C1 segment of cervical spinal cord (tissue), 14 donors: ENCODE results near the gene COX7A2.

Source experiments
- DNase-seq, 14 donors: peaks; one replicate each; lab custom pipeline; 2025; lab: John Stamatoyannopoulos, UW

Gene COX7A2, protein sequence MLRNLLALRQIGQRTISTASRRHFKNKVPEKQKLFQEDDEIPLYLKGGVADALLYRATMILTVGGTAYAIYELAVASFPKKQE

DNA sequence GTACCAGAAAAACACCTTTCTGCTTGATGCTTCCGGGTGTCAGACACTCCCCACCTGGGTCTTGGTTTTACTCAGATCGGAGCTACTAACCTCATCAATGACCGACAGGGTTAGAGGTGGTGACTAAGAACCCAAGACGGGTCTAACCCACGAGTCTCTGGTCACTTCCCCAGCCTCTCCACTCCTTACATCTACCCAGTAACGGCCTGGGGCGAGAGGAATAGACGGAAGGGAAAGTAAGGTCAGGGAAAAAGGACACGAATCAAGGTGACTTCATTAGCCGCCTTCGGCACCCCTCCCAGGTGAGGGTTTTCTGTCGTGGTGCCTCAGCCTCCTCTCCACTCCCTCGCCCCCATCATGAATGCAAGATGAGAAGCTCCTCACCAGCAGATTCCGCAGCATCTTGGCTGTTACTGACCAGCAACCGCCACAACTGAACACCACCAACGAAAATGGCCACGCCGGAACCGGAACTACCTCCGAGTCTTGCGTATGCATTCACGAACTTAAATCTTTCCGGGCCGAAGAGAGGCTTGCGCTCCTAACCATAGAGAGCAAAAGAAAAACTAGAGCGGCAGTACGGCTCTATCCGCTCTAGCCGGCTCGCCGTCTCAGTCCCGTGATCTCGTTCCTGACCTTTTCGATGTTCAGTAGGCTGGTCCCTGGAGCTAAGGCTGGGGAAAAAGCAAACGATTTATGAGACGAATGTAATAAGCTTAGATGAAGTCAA lies at the start of gene COX7A2:
Gene COX7A2 (minus strand): TSS at position 469 of the 730 bp plus-strand sequence. CDS start 67 bp downstream, at position 402.
- peak; percentile 25 to 97 (median 88) for DNase-seq

DNA sequence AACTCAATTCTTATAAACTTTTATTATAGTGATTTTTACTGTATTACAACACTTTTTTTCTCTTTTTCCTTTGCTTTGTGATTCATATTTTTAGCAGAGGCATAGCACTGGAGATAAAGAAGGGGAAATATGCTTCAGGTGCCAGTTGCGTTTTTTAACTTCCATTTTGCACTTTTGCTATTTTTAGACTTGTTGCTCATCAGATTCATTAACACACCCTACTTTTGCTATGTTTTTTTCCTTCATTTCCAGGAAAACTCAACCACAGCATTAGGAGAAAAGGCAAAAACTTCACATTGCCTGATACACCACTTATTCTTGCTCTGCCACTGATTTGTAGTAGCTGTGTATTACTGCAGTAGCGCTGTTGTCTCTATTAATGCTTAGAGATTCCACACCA lies 49.0 kb upstream of the COX7A2 start:
- DNase-seq: no peak

GRCh38 chr6:75291744-75292143 lies 48.1 kb upstream of the COX7A2 start:
- no peak for DNase-seq

- no peak for DNase-seq
These were observed 47.7 kb upstream of the COX7A2 start for GRCh38 chr6:75291331-75291730.

- peak in 7 of 14 donors; percentile 2 to 49 (median 20) for DNase-seq
These were observed 46.7 kb upstream of the COX7A2 start for GRCh38 chr6:75290136-75290945.

DNA sequence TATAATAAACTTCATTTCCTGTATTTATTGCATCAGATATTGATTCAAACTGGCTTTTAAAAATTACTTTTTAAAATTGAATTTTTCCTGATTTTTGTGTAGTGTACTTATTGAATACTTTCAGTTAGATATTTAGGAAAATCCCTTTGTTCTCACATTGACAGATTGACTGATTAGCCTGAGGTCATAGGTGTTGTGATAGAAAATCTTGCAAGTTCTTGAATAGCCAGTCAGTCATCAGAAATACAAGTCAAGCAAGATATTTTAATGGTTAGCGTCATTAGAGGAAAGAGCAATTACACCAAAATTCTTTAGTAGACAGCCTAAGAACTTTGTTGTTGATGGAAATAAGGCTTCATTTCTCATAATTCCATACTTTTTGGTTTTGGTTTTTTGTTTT lies 44.4 kb upstream of the COX7A2 start:
- no peak for DNase-seq

DNA sequence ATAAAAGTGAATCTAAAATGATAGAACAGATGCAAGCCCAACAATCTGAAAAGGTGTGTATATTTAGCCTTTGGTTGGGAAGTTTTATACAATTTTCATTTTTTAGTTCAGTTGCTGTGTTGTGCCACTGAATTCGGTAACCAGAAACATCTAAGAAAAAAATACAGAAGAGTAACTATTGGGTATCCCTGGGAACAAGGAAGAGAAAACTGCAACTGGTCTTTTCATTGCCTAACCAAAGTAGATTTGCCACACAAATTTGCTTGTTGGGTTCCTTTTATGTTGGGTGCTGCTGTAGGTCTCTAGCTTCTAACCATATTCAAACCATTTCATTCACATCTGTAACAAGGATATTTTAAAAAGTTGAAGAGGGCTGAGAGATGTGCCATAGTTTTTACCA lies 43.8 kb upstream of the COX7A2 start:
- DNase-seq: no peak

DNA sequence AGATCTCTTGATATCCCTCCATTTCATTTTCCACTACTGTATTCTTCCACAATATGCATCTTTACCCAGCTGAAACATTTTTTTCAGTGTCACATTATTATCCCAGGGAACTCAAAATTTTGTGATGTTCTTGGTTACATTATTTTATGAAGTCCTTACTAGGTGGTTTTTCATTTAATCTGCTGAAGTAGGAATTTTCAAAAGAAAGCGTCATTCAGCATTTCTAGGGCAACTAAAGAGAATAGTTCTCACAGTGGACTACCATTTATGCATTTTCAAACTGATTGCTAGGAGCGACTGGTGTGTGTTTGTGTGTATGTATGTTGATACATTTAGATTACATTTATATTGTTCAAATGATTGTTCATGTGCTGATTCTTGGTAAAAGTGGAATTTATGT lies 43.4 kb upstream of the COX7A2 start:
- DNase-seq: no peak

DNA sequence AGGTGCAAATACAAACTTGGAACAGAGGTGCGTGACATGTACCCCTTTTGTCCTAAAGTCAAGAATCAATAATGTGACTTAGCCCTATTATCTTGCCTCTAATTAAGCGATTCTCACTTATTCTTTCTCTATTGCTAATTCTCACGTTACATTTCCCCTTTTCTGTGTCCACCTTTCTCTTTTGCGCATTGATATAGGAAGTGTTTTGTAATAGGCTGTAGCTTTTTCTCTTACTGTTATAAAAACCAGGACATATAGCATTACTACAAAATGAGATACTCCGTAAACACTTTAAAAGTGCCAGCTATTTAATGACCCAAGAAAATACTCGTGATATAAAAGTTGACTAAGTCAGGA lies 41.7 kb upstream of the COX7A2 start:
- DNase-seq: no peak

GRCh38 chr6:75284632-75285282 lies 41.2 kb upstream of the COX7A2 start, which contains the start of gene TMEM30A:
Gene TMEM30A (minus strand): TSS chr6:75284792. CDS start chr6:75284638, 154 bp downstream.
- peak; percentile 74 to 100 (median 96) for DNase-seq

DNA sequence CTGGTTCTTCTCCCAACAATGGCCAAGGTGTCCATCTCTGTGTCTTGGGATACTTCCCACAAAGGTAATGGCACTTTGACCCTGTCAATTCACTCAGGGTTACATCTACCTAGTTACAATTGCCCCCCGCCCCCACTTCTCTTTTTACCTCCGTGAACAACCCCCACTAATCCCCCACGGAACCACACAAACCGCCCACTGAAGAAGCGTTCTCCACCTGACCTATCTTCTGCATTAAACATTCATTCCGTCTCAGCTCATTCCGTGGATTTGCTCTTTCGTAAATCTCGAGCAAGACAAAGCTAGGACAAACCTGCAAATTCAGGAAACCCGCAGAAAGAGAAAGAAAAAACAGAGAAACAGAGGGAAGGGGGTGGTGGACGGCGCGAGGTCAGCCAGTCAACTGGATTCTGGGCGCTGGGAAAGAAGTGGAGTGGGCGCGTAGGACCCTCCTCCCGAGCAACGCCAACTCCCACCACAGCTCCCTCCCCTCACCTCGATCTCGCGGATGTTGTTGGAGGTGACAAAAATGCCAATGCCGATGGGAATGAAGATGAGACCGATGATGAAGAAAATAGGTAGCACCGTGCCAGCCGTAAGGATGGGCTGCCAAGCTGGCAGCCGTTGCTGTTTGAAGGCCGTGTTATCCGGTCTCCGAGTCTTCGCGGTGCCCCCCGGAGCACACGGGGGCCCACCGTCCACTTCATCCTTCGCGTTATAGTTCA lies 40.5 kb upstream of the COX7A2 start:
- peak in 4 of 14 donors; percentile 15 to 75 (median 64) for DNase-seq

GRCh38 chr6:75282706-75283105 lies 39.1 kb upstream of the COX7A2 start:
- DNase-seq: no peak

- DNase-seq: no peak
These were observed 38.1 kb upstream of the COX7A2 start for GRCh38 chr6:75281653-75282052.

GRCh38 chr6:75280131-75280855 lies 36.7 kb upstream of the COX7A2 start:
- DNase-seq: no peak

DNA sequence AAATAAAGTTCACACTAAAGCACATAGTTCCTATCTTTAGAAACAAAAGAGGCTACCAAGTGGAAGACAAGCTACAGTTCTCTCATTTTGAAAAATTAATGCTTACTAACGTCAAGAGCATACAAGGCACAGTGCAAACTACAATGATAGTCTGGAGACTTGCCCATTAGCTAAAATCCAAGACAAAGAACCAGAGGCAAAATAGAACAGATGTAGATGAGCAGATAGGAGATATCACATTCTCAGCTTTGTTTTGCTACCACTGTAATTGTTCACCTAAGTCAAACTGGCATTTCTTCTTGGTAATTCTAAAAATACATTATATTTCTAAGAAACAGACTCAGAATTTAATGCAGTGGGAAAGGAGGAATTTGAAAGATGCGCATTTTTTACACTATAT lies 35.8 kb upstream of the COX7A2 start:
- DNase-seq: no peak

GRCh38 chr6:75278474-75279077 lies 35.0 kb upstream of the COX7A2 start:
- no peak for DNase-seq

- no peak for DNase-seq
These were observed 31.5 kb upstream of the COX7A2 start for GRCh38 chr6:75275067-75275466.

GRCh38 chr6:75273009-75273408 lies 29.4 kb upstream of the COX7A2 start:
- DNase-seq: no peak

DNA sequence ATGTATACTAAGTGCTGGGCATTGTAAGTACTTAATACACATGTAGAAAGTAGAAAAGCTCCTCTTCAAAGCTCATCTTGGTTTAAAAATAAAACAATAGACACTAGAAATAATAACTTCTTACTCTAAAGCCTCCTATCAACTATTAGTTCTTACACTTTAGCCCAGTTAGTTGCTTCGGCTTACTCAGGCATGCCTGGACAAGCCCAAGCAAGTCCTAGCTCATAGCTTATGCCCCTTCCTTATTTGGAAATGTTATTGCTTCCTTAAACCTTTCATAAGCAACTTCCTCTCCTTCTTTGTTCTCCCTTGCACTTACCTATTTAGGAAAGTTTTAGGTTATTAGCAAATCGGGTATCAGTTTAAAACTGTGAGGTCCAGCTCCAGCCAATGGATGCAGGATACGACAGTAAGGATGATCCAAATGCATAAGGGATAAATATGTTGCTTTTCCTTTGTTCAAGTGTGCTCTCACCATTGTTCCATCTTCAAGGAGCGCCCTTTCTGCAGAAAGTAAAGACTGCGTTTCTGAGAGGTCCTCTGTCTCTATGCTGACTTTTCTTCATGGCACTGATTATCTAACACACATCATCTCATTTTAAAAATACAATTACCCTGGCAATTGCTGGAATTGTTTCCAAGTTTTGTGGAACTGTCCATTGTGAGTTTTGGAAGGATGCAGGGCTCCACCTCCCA lies 28.7 kb upstream of the COX7A2 start:
- DNase-seq: no peak

DNA sequence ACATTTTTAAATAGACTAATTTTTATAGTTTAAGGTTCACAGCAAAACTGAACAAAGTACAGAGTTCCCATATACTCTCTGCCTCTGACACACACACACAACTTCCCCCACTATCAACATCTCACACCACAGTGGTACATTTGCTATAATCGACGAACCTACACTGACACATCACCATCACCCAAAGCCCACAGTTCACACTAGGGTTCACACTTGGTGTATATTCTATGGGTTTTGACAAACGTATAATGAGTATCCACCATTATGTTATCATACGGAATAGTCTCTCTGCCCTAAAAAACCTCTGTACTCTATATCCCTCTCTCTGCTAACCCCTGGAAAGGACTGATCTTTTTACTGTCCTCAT lies 25.4 kb upstream of the COX7A2 start:
- no peak for DNase-seq
